HS-27A (cell line): ENCODE measurements around the gene C1orf167.
A peak's percentile ranks its signal among the peaks of the same experiment; 100 is the strongest.

Experiments used
- DNase-seq: peaks from one replicate; pipeline ENCODE4 v3.0.0-alpha.2; 2012; ENCODE audit warnings: low read depth, missing footprints

Gene C1orf167

DNA sequence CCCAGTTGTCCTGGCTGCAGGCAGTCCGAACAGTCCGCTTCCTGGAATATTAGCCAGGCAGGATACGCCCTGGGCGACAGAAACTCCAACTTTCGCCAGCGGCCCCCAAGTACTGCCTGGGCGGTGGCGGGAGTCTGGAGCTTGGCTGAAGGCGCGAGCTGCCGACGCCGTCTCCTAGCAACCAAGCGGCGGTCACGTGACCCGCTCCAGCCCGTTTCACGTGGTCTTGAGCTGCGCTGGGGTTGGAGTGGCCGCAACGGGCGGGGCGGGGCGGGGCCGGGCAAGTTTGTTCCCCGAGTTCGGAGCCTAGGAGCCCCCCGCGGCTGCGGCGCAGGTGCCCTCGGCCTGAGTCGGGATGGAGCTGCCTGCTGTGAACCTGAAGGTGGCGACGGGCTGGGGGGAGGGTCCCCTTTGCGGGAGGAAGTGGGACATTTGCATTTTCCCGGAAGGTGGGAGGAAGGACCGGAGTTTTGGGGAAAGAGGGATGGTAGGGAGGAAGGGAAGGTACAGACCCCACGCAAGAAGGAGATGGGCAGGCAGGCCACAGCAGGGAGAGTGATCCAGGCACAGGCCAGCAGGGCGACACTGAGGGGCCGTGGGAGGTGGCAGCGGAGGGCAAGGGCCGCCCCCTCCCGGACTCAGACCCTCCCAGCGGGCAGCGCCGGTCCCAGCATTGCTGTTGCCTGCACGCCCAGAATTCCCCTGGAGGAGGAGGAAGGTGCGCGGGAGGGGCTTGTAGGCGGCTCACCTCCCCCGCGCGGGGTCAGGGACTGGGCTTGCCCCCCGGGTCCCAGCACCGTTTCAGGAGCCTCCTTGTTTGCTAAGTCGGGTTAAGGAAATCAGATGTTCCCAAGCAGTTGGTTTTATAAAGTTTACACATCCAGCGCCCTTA, 25.9 kb upstream of the C1orf167 start, which contains the start of gene AGTRAP:
AGTRAP (plus strand) TSS at position 283 of the 892 bp plus-strand sequence; CDS start at position 356, 73 bp downstream.
- DNase-seq, result peak; percentile 74

DNA sequence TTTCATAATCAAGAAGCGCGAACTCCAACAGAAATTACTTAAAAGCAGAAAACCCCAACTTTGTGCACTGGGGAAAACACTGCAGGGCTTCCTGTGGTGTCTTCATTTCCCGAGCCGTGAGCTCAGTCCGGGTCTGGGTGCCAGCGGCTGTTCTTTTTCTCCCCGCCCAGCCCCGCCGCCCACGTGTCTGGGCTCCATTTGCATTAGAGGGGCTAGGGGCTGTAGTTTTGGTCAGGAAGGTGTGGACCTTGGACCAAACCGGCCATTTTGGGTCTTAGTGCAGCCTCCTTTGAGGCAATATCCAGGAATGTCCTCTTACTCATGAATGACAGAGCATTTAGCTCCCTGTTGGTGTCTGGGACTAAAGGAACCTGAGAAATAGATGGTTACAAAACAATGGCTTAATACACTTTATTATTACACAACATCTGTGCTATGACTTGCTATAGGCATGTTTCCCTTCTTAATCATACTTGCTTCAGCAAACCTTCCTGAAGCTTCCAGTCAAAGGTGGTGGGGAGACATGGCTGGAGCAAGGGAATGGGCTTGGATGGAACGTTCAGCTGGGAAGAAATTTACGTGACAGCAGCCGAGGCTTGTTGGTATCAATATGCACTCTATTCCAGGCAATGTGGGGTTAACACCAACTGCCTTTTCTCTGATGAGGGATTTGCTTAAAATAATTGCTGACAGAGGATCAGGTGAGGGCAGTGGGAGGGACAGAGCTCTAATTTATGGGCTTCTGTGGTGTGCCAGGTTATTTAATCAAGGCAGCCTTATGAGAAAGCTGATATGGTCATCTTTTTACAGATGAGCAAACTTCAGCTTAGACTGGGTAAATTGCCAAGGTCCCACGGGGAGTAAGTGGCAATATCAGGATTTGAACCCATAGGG, 25.0 kb upstream of the C1orf167 start:
- peak; percentile 22 for DNase-seq

DNA sequence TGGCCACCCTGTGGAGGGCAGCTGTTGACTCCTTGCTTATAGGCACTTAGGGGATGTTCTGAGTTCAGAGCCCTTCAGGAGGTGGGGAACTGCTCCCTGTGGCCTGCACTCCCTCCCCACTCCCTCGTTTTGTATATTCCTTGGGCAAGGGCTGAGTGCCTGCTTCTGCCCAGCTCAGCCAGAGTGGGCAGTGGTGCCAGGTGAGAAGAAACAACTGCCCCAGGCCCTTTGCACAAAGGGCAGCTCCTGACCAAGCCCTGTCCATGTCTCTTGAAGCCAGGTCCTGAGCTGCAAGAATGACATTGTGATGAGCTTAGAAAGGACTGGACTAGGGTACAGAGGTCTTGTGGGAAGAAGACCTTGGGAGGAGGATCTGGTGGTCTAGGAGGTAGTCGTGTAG, 23.9 kb upstream of the C1orf167 start:
- DNase-seq, result no peak

DNA sequence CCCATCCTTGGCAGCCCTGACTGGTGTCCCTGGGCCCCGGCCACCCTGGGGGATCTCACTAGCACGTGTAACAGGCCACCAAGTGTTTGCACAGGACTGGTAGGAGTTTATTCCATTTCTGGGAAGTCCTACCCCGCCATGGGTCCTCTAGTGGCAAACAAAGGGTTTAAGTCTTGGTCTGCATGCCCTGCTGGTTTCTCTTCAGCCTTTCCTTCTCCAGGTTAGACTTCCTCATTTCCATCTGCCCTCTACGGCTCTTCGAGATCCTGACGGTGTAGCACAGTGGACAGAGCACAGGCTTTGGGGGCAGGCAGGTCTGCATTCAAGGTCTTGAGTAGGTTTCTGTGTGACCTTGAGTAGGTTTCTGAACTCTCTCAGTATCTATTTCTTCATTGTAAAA, 23.2 kb upstream of the C1orf167 start:
- DNase-seq, result no peak

DNA sequence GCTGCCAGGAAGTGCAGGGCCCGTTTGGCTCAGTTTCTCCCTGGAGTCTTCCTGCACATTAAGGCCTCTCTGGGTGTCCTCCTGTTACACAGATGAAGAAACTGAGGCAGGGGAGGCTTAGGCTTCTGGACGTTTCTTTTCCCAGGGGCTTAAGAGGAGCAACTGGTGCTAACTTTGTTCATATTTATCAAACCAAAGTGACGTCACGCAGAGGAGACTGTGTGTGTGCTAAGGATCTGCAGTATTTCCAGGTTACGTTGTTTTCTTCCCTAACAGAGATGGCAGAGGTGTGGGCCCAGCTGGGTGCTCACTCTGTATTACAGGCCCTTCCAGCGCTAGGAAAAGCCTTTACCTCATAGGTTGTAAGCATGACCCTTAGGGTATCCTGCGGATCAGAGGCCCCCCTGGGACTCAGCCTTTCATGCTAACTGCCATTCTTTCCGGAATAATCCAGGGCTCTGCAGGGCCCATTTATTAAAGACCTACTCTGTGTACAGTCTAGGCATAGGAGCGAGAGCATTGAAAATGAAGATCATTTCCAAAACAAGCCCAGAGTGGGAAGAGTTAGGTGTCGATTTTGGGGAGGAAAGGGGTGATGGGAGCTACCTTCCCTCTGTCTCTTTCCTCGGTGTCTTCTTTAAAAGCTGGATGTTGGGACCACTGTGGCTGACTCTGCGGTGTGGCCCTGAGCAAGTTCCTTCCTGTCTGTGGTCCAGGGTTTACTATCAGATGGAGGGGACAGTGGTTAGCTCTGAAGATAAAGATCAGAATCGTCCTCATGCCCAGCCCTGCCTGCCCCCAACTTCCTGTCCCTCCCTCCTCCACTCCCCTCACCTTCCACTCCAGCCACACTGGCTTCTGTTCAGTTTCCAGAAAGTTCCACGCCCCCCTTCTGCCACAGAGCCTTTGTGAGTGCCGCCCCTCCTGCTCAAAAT, 21.5 kb upstream of the C1orf167 start:
- DNase-seq, result no peak

DNA sequence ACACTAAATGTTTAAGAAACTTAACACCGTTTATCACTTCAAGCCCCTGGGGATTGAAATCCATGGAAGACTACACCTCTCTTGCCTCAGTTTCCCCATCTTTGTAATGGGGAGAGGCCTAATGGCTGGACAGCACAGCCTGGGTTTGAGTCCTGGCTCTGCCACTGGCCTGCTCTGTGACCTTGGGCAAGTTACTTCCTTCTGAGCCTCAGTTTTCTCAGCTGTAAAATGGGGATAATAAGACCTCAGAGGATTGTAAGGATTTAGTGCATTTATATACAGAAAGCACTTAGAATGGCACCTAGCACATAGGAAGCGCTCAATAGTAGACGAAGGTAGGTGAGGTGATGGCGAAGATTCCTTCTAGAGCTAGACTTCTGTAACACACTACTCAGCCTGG, 20.5 kb upstream of the C1orf167 start:
- no peak for DNase-seq

DNA sequence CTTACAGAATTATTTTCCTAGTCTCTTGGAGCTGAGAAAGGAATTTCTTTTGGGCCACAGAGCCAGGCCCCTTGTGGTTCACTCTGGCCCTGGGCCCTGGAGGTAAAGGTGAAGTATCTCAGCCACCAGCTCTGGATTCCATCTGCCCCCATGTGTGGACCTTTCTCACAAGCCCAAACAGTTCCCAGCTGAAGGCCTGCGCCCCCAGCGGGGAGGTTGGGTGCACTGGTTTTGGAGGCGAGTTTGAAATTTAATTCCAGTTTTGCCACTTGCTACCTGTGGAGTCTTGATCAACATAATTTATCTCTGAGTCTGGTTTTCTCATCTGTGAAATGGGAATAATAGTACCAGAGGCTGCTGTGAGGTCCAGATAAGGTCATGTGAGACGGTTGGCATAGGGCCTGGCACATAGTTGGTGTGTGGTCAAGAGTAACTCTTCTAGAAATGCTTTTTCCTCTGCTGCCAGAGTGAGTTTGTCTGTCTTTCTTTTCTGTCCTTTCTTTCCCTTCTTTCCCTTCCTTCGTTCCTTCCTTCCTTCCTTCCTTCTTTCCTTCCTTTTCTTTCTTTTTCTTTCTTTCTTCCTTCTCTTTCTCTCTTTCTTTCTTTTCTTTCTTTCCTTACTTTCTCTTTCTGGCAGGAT, 20.0 kb upstream of the C1orf167 start:
- no peak for DNase-seq

DNA sequence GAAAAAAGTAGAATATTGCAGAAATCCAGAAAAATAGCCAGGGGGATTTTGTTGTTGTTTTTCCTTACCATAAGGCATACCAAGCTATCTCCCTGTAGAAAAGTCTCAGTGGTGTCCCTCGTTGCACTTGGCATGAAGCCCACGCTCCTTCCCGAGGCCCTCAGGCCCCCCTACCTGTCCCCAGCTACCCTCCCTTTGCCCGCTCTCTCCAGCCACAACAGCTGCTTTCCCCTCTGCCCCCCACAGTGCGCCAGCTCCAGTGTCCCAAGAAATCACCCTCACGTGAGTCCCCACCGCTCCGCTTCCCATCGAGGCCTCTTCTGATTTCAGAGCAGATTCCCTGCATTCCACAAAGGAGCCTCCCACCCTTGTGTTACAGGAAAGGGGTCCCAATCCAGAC, 17.7 kb upstream of the C1orf167 start:
- DNase-seq, result no peak

DNA sequence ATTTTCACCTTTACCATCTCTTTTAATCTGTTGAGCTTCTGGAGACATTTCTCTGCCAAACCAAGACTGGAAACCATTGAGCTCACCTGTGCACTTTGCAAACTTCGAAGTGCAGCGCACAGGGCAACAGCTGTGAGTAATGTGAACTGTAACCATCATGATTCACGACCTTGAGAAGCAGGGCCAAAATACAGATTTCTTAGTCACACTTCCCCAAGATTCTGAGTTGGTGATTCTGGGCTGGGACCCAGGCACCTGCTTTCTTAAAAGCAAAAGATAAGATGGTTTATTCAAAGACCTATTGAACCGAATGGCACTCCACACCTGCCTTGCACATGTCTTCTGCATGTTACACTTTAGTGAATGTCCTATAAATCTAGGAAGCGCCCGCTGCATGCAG, 15.9 kb upstream of the C1orf167 start:
- no peak for DNase-seq

DNA sequence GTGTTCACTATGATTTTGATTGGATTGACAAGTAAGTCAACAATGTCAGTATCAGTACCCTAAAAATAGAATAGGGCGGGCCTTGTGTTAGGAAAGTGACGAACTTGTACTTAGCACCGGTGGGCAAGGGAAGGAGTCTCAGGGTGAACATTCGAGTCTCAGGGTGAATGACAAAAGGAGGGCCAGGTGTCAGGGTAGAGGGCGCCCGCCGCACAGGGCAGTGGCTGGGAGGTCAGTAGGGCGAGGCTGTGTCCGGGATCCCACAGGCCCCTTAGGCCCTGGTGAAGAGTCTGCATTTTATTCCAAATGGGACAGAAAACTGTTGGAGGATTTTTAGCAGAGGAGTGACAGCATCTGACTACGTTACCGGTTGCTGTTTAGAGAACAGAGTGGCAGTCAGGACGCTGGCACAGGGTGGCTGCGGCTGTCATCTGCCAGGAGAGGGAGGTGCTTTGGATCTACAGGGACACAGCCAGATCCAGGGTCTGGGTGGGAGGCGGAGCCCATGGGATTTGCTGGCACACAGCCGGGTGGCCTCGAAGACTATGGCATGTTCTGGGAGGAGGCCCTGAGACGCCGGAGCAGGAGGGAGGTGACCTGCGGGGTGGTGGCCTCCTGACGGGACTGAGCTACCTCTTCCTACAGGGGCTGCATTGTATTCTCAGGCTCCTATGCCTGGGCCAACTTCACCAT, 15.1 kb upstream of the C1orf167 start:
- DNase-seq, result no peak

DNA sequence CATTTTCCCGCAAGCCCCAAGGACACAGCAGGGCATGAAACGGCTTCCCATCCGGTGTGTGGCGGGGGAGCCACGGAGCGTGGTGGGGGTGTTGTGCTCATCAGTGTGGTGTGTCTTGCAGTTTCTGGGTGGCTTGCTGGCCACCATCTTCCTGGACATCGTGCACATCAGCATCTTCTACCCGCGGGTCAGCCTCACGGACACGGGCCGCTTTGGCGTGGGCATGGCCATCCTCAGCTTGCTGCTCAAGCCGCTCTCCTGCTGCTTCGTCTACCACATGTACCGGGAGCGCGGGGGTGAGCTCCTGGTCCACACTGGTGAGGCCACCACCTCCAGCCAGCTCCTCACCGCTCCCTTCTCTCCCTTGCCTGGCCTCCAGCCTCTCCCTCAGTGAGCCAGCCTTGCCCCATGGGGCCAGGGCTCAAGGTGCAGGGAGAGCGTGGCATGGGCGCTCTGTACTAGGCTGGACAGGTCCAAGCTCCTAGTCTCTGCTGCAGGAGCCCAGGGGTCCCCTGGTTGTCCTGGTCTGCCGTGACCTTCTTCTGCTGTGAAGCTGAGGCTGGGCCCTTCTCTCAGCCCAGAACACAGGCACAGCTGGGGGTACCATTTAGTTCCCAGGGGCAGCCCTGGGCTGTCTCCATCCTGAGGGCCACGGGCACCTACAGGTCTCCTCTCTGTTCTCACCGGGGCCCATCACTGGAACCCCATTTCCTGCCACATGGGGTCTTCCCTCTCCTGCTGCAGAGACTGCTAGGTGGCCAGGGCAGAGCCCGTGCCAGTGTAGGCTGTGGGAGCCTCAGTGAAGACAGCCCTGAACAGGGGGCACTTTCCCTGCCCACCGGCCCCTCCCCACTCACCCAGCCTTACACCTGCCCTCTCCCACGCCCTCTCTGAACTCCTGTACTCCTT, 13.4 kb upstream of the C1orf167 start:
- DNase-seq, result no peak

DNA sequence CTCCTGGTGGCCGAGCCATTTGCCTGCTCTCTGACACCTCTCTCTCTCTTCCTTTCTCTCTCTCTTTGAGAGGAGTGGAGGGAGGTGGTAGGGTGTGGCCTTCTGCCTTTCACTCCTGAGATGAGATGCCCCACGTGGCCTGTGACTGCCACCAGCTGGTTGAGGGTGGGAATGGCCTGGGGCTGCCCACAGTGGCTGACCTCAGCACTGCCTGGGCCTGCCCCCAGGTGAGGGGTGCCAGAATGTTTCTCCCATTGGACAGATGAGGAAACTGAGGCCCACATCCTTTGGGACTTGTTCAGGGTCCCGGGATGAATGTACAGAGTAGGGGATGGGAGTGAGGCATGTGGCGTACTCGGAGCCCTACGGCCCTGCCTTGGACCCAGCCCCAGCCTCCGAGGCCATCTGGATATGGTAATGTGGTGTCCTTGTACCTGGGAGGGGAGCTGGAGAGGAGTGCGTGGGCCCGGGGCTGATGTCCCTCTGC, 12.7 kb upstream of the C1orf167 start:
- no peak for DNase-seq

DNA sequence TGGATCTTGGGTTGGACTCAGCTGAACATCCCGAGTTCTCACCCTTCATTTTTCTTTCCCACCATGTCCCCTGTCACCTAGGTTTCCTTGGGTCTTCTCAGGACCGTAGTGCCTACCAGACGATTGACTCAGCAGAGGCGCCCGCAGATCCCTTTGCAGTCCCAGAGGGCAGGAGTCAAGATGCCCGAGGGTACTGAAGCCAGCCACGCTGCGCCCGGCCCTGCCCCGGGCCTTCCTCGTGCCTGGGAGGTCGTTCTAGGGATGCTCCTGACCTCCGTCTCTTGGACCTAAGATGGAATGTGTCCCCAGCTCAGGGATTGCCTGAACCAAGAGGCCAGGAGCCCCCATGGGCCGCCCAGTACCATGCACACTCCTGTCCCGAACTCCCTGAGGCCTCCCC, 12.0 kb upstream of the C1orf167 start:
- no peak for DNase-seq

DNA sequence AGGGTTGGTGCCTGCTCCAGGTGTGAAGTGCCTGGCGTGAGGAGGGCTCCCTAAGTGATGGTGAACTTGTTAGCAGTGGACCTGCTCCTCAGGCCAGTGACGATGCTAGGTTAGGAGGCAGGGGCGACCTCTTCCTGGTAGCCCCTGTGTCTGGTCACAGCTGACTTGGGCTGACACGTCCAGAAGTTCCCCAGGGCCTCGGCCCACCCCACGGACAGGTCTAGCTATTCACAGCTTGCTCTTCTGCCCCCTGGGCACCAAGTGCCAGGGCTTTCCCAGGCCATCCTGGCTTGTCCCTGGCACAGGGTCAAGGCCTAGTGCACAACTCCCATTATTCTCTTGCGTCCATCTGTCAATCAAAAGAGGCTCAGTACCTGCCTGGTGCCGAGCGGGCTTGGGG, 10.9 kb upstream of the C1orf167 start:
- DNase-seq, result no peak

DNA sequence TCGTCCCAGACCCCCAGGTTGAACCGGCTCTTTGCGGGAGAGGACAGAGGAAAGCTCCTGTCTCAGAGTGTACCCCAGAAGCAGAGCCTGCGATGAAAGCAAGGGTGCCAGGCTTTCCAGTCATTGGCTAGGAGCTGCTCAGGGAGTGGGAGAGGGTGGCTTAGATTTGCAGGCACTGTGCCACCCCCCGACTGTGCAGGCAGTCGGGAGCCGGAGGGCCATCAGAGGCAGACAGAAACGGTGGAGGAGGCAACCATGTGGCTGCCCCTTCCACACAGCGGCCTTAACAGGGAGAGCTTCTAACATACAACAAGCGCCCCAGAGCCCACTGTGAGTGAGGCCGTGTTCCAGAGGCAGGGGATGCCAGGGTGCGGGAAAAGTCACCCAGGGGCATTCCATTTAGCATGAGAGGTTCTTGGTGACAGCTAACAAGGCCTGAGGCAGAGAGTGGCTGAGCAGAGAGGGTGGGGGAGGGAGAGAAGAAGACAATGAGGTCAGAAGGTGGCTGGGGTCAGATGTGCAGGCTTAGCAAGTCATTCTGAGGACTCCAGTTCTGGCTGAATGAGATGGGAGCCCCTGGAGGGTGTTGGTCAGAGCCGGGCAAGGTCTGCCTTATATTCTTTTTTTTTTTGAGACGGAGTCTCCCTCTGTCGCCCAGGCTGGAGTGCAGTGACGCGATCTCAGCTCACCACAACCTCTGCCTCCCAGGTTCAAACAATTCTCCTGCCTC, 9.5 kb upstream of the C1orf167 start:
- DNase-seq, result no peak

DNA sequence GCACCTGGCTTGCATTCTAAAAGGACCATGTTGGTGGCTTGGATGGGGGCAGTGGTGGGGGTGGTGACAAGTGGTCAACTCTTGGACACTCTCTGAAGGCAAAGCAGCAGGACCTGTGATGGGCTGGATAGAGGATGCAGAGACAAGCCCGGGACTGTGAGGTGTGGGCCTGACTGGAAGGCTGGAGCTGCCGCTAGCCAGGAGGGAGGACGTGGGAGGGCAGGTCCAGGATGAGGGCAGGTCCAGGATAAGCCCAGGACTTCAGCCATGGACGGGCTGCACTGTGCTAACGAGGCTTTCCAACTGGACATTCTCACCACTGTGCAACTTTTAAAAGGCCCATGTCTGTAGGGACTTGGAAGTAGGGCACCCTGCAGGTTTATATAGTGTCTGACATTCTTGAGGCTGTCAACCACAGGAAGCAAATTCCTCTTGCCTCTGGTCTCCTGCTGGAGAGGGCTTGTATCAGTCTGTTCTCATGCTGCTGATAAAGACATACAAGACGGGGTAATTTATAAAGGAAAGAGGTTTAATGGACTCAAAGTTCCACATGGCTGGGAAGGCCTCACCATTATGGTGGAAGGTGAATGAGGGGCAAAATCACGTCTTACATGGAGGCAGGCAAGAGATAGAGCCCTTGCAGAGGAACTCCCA, 8.3 kb upstream of the C1orf167 start:
- DNase-seq, result no peak

DNA sequence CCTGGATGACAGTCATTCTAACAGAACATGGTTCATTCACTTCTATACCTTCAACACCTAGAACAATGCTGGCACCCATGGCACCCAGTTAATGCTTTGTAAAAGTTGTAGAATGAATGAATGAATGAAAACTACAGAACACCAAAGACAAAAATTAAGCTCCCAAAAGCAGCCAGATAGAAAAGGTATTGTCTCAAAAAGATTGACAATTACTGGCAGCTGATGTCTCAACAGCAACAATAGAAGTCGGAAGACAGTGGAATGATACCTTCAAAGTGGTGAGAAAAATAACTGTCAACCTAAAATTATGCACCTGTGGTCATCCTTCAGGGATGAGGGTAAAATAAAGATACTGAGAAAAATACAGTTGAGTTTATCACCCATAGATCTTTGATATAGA, 4.9 kb upstream of the C1orf167 start:
- DNase-seq, result no peak

DNA sequence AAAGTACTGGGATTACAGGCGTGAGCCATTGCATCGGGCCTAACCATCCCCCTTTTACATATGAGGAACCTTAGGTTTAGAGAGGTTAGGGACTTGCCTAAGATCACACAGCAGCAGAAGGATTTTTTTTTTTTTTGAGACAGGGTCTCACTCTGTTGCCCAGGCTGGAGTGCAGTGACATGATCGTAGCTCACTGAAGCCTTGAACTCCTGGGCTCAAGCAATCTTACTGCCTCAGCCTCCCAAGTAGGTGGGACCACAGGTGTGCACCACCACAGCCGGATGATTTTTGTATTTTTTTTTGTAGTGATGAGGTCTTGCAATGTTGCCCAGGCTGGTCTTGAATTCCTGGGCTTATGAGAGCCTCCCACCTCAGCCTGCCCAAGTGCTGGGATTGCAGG, 2.2 kb upstream of the C1orf167 start:
- no peak for DNase-seq
